ENCODE results near the gene PTPN14.

Gene PTPN14

DNA sequence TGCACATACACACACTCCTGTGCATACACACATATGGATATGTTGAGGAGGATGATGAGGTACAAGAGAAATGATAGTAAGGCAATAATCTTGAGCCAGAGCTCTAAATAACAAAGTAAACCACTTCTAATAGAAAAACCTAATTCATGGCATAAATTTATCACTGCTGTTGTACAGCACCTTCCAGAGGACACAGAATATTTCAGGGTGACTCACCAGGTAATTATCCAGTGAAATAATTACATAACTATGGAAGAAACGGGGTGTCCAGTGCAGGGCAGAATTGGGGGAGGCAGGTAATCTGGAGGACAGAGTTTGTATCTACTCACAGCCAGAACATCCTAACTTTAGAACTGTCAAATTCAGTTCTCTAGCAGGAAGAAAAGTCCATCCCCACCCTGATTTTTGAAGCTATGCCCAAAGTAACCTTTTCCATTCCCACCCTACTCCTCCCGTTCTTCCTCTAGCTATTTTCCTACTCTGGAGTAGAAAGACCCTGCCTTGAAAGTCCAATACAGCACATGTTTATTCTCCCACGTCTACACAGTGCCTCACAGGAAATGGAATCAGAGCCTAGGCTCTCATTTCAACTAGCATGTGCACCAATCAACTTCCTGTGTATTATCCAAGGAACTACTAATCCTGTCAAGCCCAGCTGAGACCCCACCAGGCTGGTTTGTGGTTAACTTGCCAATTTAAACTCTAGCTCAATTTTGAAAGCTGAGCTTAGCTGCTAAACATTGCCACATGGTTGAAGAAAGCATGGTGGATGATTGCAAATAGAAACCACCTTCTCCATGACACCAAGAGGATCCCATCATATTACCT lies 96.6 kb downstream of the PTPN14 start:
- no peak for DNase-seq (ENCODE audit: low read depth in 2 of 2)

DNA sequence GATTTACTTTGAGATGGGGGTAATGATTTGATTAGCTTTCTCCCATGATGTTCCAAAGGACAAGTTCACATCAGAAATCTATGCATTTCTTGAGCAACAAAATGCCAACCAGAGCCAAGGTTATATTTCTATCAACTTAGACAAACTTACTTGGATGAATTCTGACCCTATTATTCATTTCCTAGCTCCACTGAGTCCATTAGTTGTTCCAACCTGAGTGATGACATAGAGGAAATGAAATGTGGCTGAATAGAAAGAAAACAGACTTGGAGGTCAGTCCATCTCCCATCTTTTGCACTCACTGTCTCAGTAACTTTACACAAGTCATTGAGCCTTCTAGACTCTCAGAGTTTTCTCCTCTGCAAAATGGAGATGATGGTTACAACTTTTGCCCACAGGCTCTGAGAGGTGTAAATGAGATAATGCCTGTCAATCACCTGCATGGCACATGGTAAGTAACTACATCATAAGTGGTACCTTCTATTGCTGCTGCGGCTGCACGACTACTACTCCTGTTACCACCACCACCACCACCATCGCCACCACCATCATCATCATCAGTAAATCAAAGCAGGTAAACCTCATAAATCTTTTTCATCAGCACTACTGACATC lies 98.2 kb downstream of the PTPN14 start:
- DNase-seq (ENCODE audit: low read depth in 2 of 2) = no peak

DNA sequence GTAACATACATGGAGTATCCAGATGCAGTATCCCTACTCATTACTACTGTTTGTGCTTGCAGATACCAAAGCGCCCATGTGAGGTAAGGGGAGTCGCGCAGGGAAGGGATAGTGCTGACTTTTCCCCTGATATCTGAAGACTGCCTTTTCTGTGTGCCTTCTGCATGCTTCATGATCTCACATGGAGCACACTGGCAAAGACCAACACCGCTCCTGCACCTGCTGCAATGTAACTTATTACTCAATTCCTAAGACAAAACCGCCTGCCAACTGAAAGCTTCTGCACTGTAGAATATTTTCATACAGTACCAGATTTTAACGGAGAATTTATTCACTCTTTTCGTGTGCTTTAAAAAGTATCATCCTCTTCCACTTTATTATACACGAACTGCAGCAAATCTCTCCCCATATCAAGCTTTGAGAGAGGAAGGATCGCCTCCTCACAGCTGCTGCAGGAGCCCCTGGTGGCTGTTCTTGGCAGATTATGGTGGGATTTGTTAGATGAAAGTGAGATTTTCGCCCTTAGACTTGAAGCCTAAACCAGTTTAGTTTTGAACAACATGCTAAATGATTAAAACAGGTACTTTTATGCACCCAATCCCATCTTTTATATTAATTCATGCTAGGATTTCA lies 99.1 kb downstream of the PTPN14 start:
- DNase-seq (ENCODE audit: low read depth in 2 of 2) = no peak

DNA sequence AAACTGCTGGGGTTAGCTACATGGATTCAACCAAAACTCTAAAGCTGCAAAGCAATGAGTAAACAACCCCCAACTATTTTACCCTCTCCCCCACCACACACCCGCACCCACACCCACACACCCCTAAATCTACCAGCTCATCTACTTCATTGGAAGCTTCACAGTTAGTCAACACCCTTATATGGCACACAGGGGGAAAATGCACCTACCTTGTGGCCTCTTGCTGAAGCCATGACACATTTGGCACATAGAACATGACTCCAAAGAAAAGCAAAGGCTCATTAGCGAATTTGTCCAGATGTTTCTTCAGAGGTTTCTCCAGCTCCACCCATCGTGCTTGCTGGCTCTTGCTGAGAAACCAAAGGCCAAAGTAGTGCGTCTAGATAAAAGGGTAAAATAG lies 99.8 kb downstream of the PTPN14 start:
- no peak for DNase-seq (ENCODE audit: low read depth in 2 of 2)

DNA sequence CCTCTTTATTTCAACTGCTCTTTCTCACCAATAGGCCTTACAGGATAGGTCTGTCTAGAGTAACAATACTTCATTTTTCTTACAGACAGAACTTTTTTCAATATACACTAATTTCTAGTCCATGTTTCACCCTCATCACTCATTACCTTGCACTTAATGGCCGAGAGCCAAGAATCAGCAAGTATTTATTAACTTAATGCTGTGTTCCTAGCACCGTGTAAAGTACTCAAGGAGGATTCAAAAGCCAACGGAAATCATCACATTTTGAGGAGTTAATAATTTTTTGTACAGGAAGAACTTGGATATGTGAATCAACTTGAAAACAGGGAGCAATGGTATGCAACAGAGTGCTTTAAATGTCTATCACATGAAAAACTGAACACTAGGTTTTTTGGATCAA lies 102.0 kb downstream of the PTPN14 start:
- DNase-seq (ENCODE audit: low read depth in 2 of 2) = no peak

DNA sequence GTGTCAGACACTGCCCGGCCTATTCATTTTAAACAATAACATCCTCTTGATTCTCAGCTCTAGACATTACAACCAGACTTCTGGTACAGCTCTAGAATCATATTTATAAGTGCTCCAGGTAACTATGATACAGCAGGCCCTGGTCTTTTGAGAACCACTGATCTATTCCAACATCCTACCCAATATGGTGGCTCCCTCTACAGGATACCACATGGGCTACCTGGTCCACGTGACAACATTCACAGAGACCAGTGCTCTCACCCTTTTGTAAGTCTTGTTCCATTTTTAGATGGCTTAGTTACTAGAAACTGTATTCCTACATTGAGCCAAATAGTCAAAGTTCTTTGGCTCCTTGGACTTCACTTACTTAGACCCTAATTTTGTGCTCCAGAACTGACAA lies 102.9 kb downstream of the PTPN14 start:
- no peak for DNase-seq (ENCODE audit: low read depth in 2 of 2)

DNA sequence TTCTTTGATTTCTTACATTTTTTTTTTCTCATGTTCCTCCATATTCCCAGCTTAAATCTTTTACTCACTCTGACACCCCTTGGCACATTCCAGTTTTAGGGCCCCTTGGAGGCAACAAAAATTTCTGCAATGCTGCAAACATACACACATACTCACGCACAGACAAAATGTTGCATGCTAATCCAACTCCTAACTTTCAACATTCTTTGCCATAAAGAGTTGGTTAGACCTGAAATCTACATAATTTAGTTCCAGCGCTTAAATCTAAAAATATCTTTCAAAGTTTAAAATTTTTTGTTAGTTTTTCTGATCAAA lies 103.9 kb downstream of the PTPN14 start:
- no peak for DNase-seq (ENCODE audit: low read depth in 2 of 2)

DNA sequence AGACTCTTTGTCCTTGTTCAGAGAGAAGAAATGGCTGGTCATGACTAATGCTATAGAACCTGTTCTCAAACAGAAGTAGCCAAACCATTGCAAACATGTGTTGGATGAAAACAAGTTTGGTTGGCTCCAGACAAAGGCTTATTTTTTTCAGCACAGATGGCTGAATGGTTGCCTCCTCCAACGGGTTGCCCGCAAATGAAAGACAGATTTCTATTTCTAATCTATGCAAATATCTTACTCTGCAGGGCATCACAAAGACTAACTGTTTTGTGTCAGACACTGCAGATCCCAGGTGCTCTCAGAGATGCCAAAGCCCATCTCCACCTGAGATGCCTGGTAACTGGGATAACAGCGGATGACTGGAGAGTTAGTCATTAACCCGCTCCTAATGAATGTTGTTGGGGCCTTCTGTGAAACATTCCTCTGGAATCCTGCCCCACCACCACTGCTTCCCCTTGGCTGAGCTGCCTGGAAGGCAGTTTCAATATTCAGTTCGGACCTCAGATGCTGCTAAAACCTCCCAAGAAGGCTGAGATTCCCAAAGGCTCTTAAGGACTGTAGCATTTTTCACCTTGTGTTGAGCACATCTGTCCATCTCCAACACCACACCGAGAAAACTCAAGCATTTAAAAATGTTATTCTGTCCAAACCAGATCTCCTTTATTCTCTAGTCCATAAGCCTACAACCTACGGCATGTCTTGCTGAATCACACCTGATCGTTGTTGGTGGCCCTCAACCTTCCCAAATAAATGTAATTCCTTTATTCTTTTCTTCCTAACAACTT lies 104.4 kb downstream of the PTPN14 start:
- no peak for DNase-seq (ENCODE audit: low read depth in 2 of 2)

DNA sequence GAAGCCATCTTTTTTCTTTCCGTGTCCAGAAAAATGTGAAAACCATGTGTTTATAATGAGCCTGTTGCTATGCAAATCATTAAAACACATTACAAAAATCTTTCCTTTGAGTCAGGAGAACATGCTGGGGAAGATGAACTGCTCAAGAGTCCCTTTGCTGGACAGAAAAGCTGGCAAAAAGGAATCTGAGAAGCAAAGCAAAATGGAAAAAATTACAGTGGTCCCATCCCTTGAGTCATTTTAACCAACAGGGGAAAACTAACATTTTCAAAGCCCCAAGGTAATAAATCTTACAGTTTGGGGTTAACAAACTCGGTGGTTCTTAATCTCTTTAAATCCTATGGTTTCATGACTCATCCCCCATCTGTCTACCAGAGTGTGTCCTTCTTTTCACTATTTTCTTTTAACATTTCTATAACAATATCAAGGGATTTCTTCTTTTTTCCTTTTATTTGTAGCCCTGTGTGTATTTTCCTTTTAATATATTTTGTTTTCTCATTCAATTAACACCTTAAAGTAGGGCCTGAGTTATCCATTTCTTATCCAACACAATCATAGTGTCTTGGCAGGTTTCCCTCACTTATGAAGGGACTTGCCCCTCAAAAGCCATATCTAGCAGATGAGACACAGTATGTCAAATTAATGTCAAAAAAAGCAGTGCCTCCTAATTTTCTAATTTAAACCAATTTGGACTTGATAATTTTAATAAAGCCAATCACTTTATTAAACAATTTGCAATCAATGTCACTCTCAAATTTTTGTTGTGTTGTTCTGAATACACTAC lies 105.4 kb downstream of the PTPN14 start:
- DNase-seq (ENCODE audit: low read depth in 2 of 2) = no peak

DNA sequence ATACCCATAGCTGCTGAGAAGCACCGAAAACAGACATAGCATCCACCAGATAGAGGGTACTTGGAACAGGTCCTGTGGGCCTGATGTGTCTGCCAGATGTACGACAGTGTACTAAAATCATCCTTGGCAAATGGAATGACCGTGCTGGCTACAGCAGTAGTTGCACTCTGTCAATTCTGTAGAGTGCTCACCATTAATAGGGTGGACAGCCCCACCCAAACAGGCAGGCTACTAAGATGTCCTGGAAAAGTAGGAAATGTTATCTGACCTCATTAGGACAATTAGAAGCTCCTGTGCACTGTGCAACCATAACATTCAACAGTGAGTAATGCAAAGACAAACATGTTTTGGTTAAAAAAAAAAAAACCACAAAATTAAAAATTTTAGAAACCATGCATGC lies 106.2 kb downstream of the PTPN14 start:
- no peak for DNase-seq (ENCODE audit: low read depth in 2 of 2)

DNA sequence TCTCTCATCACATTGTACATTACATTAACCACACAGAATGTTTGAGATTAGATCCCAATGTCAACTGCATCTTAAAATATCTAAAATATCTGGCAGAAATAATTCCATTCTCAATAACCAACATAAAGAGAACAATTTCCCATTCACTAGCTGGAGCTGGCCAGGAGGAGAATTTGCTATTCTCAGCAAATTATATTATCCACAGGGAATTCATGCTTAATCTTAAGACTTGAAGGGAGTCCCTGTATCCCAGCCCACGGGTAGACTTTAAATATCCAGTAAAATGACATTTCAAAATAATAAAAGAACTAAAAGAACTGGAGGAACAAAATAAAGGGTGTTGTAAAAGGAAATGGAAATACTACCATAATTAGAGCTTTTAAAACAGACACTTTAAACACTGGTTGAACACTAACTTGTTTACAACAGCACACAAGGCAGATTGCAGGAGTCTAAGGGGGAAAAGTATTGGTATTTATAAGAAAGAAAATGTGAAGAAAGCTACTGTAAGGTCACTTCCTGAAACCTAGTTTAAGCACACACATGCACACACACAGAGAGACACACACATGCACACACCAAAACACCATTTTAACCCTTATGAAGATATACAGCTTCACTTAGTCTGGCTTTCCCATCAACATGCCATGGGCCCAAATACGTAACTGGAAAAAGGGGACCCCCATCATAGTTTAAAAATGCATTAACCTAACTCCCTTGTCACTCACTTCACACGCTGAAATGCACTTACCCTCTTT lies 107.0 kb downstream of the PTPN14 start:
- no peak for DNase-seq (ENCODE audit: low read depth in 2 of 2)

DNA sequence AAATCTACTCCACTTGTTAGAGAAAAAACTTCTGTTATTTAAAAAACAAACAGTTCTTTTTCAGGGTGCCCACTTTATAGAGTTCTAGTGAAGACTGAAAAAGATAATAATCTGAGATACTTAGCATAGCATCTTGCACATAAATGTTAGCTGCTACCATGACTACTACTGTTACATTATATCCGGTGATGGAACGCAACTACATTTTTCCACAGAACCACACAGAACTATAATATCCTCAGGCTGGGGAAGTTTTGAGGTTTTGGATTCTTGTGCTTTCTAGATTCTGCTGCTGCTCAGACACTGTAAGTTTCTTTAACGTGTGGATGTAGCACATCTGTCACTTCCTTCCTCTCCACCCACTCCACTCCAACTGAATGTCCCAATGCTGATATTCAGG lies 110.3 kb downstream of the PTPN14 start:
- no peak for DNase-seq (ENCODE audit: low read depth in 2 of 2)

DNA sequence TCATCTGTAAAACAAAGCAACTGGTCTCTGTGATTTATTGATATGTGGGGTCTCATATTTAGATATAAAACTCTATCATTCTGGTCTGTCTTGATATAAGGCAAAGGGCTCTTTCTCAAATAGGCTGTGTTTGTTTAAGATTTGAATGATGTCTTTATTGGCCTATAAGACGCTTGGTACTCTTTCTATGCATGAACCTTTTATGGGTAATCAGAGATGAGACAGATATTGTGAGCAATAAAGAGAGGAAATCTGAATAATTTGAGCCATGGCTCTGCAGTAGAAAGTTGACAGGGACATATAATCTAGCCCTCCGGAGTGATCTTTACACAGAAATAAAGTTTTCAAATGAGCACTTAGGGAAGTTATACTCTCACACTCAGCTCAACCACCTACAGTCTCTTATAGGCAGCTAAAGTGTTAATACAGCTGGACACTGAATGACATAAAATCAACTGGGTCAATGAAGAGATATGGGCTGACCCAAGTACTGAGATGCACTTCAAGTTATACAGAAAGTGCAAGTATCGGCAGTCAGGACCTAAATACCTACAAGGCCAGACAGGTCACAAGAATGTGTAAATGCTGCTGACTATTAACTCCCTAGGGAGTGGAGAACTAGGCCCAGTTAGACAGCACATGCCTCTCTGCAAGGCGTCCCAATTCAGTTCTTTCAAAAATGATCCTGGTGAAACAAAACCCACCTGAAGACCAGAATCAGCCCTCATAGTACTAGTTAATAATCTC lies 111.0 kb downstream of the PTPN14 start:
- DNase-seq (ENCODE audit: low read depth in 2 of 2) = no peak

DNA sequence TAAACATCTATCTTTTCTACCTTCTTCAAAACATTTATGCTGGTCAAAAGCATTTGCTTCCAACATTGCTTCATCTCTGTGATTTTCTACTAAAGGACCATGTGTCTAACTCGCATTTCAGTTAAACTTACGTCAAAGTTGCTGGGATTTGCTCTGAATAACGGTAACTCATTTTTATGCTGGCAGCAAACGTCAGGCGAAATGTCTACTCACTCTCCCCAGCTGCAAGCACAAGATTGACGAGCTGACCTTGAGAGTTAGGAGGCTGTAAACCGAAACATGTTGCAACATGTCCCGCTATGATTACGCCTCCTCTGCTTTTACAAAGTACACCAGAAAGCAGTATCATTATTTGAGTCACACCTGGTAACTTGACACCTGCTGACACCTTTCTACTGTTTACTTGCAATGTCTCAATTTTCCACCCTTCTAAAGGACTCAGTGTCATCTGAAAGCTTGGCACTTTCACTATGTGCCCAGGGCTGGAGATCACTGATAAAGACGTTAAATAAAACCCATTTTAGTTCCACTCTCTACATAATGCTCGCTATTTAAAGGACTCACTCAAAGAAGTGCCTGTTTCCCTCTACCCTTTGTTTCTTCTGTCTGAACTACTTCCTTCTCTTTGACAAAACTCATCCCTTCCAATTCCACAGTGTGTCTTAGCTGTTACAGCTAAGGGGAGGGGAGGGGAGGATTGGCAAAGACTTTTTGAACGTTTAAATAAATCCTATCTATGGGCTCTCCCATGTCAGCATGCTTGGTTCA lies 111.9 kb downstream of the PTPN14 start:
- DNase-seq (ENCODE audit: low read depth in 2 of 2) = no peak

DNA sequence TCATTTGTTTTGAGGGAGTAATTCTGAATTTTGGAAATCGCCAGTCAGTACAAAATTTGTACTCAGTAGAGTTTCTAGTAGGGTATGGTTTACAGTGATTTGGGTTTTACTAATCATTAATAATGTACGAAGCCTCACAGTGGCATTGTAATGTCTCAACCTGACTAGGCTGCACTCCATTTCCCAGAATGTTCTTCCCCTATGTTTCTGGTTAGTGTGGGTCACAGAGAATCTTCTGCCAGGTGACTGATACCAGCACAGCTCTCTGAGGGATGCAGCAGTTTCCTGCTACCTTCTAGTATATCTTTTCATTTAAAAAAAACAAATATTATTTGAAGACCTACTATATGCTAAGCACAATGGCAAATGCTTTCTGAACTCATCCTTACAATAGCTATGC lies 112.9 kb downstream of the PTPN14 start:
- no peak for DNase-seq (ENCODE audit: low read depth in 2 of 2)

DNA sequence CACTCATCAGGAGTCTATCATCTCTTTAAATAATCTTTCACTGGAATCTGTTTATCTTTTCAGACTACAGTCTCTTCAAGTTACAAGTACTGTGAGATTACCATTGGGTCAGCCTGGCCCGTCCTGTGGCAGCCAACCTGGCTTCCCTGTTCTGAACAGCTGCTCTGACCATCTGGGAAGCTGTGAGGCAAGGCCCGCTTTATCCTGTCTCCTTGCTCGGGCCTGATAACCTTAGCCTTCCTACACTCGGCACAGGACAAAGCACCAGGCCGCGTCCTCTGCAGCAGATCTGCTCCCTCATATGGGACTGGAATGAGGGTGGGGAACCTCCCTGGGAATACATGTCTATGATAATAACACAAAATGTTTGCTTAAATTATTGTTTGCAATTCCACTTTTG lies 113.3 kb downstream of the PTPN14 start:
- DNase-seq (ENCODE audit: low read depth in 2 of 2) = no peak

DNA sequence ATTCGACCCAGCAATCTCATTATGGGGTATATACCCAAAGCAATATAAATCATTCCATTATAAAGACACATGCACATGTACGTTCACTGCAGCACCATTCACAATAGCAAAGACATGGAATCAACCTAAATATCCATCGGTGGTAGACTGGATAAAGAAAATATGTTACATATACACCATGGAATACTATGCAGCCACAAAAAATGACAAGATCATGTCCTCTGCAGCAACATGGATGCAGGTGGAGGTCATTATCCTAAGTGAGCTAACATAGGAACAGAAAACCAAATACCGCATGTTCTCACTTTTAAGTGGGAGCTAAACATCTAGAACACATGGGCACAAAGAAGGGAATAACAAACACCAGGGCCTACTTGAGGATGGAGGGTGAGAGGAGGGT lies 115.5 kb downstream of the PTPN14 start:
- no peak for DNase-seq (ENCODE audit: low read depth in 2 of 2)

DNA sequence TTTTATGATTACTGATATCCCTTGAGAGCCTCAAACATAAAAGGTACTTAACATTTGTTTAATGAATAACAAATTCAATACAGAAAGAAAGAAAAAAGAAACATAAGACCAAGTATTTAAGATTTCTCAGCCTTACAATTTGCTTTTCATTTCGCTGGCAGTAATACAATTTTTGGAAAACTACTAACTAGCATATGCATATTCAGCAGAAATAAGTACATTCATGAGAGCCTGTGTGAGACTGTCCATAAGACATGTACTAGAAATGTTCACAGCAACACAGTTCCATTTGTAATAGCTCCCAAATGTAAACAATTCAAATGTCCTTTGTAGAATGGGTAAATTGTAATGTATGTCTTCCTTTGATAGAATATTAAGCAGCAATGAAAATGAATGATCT lies 119.2 kb downstream of the PTPN14 start:
- no peak for DNase-seq (ENCODE audit: low read depth in 2 of 2)

DNA sequence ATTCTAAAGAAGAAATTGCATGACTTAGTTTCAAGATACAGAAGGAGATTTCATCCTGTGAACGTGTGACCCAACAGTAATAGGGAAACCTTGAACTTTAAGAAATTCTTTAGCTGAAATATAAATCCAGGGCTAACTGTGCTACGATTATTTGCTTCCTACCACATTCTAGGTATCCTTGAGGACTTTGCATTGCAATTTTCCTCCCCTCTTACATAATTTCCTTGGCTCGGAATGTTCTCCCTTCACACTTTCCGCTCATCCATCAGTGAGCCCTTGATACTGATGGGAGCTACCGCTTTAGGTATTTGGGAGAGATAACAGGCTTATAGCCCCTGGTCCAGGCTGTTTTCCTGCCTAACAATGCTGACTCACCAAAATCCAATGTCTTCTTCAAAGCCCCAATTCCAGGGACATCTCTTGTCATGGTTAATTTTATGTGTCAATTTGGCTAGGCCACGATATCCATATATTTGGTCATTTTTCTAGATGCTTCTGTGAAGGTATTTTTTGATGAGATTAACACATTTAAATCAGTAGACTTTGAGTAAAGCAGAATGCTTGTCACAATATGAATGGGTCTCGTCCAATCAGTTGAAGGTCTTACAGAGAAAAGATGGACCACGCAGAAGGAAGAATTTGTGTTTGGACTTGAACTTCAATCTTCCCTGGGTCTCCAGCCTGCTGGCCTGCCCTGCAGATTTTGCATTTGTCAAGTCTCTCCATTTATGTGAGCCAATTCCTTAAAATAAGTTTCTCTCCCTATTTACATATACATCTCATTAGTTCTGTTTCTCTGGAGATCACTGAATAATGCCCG lies 121.2 kb downstream of the PTPN14 start:
- DNase-seq (ENCODE audit: low read depth in 2 of 2) = no peak
